K562 (cell line): ENCODE measurements around the gene PEAR1. TPM values are rescaled to one million over a fixed set of nuclear protein-coding genes. Genes with fewer than 3 reads are reported as not detected.

Experiments used
- BCL6 ChIP-seq: fragments of 250-450 bp; sonication (Bioruptor Pico); IDR thresholded peaks from 2 replicates; pipeline ENCODE4 v1.4.0; 2020
- CXXC5 ChIP-seq: fragments of 250-450 bp; sonication (Bioruptor Pico); IDR thresholded peaks from 2 replicates; pipeline ENCODE4 v1.8.0; 2022; ENCODE audit warnings: inconsistent platforms, mild to moderate bottlenecking, moderate library complexity
- DPF2 ChIP-seq: fragments of 450-650 bp; IDR thresholded peaks from 2 replicates; pipeline ENCODE4 v1.6.1; 2016
- E2F5 ChIP-seq: sonication (generic); formaldehyde crosslinking; IDR thresholded peaks from 2 replicates; pipeline ENCODE4 v1.8.0; 2022; ENCODE audit warnings: mild to moderate bottlenecking, missing genetic modification reagents
- EHMT2 ChIP-seq: fragments of 450-650 bp; IDR thresholded peaks from 2 replicates; pipeline ENCODE4 v1.6.1; 2018; ENCODE audit warnings: antibody characterized with exemption
- FIP1L1 ChIP-seq: fragments of 200-400 bp; formaldehyde crosslinking; IDR thresholded peaks from 2 replicates; pipeline ENCODE4 v1.6.1; 2018; ENCODE audit warnings: mild to moderate bottlenecking, low read depth, low read length; ENCODE audit not compliant: poor library complexity, severe bottlenecking
- FOXM1 ChIP-seq, 2 experiments: fragments of 450-650 bp in 1 of 2; sonication (generic) in 1 of 2; formaldehyde crosslinking in 1 of 2; IDR thresholded peaks; 2 replicates each; pipeline versions ENCODE4 v1.6.1 to v1.9.0; 2017 to 2022; ENCODE audit warnings: low read depth in 2 of 2, mild to moderate bottlenecking in 2 of 2, missing genetic modification reagents in 1 of 2, moderate library complexity in 1 of 2
- FOXP4 ChIP-seq: sonication (generic); formaldehyde crosslinking; IDR thresholded peaks from 2 replicates; pipeline ENCODE4 v1.8.0; 2022; ENCODE audit warnings: mild to moderate bottlenecking, missing genetic modification reagents, borderline replicate concordance
- MLLT1 ChIP-seq, 2 experiments: fragments of 450-650 bp; IDR thresholded peaks; 2 replicates each; pipeline ENCODE4 v1.6.1; 2016
- PHF8 ChIP-seq: fragments of 200-600 bp; sonication (generic); IDR thresholded peaks from 2 replicates; pipeline ENCODE4 v1.6.1; 2012; ENCODE audit warnings: mixed run types, mild to moderate bottlenecking, inconsistent platforms, low read length, moderate library complexity, borderline replicate concordance
- PRMT5 ChIP-seq: sonication (generic); formaldehyde crosslinking; IDR thresholded peaks from 2 replicates; pipeline ENCODE4 v1.5.0; 2020; ENCODE audit warnings: missing genetic modification reagents
- RFX5 ChIP-seq: IDR thresholded peaks from 2 replicates; pipeline ENCODE4 v1.6.1; 2011; ENCODE audit warnings: low read depth, mild to moderate bottlenecking, improper control_type of control experiment, low read length
- SMARCA4 ChIP-seq: fragments of 450-650 bp; IDR thresholded peaks from 2 replicates; pipeline ENCODE4 v1.6.1; 2016
- SRSF9 ChIP-seq: fragments of 200-400 bp; formaldehyde crosslinking; IDR thresholded peaks from 2 replicates; pipeline ENCODE4 v1.6.1; 2017; ENCODE audit warnings: low read depth, low read length, borderline replicate concordance
- TAF15 ChIP-seq: fragments of 200-400 bp; formaldehyde crosslinking; IDR thresholded peaks from 2 replicates; pipeline ENCODE4 v1.6.1; 2017; ENCODE audit warnings: mild to moderate bottlenecking, low read depth, low read length, moderate library complexity
- TARDBP ChIP-seq: fragments of 450-650 bp; IDR thresholded peaks from 2 replicates; pipeline ENCODE4 v1.6.1; 2016
- XRCC3 ChIP-seq: fragments of 450-650 bp; IDR thresholded peaks from 2 replicates; pipeline ENCODE4 v1.6.1; 2017; ENCODE audit warnings: mild to moderate bottlenecking, moderate library complexity
- YY1 ChIP-seq, 3 experiments: IDR thresholded peaks; 2 replicates each; pipeline ENCODE4 v1.6.1; 2011; ENCODE audit warnings: low read length in 2 of 3, mild to moderate bottlenecking in 2 of 3, moderate library complexity in 2 of 3, borderline replicate concordance in 1 of 3, control low read depth in 1 of 3, low read depth in 1 of 3; ENCODE audit not compliant: insufficient read depth in 3 of 3, insufficient replicate concordance in 2 of 3, control insufficient read depth in 1 of 3, insufficient read length in 1 of 3; ENCODE audit errors: extremely low read depth in 1 of 3
- ZEB2 ChIP-seq: fragments of 450-650 bp; IDR thresholded peaks from 2 replicates; pipeline ENCODE4 v1.6.1; 2016
- ZNF263 ChIP-seq: sonication (generic); formaldehyde crosslinking; IDR thresholded peaks from 2 replicates; pipeline ENCODE4 v1.8.0; 2022; ENCODE audit warnings: mild to moderate bottlenecking, missing genetic modification reagents, borderline replicate concordance
- ZNF76 ChIP-seq: fragments of 250-450 bp; sonication (Bioruptor Pico); IDR thresholded peaks from 2 replicates; pipeline ENCODE4 v1.4.0; 2020; ENCODE audit warnings: mild to moderate bottlenecking, moderate library complexity, borderline replicate concordance
- ZNF780A ChIP-seq: fragments of 250-450 bp; sonication (Bioruptor Pico); IDR thresholded peaks from 2 replicates; pipeline ENCODE4 v1.5.0; 2021; ENCODE audit warnings: mild to moderate bottlenecking
- ZZZ3 ChIP-seq: fragments of 450-650 bp; IDR thresholded peaks from 2 replicates; pipeline ENCODE4 v1.6.1; 2016; ENCODE audit warnings: antibody characterized with exemption, mild to moderate bottlenecking, moderate library complexity
- polyA plus RNA-seq, 8 experiments: library from polyadenylated mRNA; depleted of rRNA in 4 of 8; stranded (reverse) in 5 of 8; unstranded in 3 of 8; fragments of >200 nt; fragmentation: Nextera tagmentation in 2 of 8; fragmentation: Illumina TruSeq in 1 of 8; extraction: Ambion mirVana in 2 of 8; extraction: Trizol in 1 of 8; gene quantifications; 2 replicates each; pipeline versions ENCODE4 v1.2.1 to v1.2.3, GENCODE V29; 2011 to 2014; ENCODE audit warnings: inconsistent platforms in 1 of 8, missing spikeins in 1 of 8
- total RNA-seq, 7 experiments: library from RNA; depleted of rRNA in 6 of 7; stranded (reverse); fragments of >200 nt in 6 of 7; fragmentation: Illumina TruSeq in 2 of 7; extraction: Trizol in 2 of 7; gene quantifications; 2 replicates each; pipeline versions ENCODE4 v1.2.1 to v1.2.3, GENCODE V29; 2011 to 2021; ENCODE audit warnings: low replicate concordance in 1 of 7

The PEAR1 gene
- total and polyA plus RNA-seq, 9 of the 15 experiments (the other 6 are each of a cell fraction or from before 2014, with no cell fraction given) = 0.87 to 13.9 (median 6.1) TPM

- TF ChIP-seq PRMT5 (no peak), ZEB2 (no peak), YY1 (IDR thresholded peaks at IDR 0.05; ENCODE audit: borderline replicate concordance in 1 of 3, control insufficient read depth in 1 of 3, extremely low read depth in 1 of 3, insufficient read depth in 3 of 3, insufficient read length in 1 of 3, insufficient replicate concordance in 2 of 3, low read depth in 1 of 3, low read length in 2 of 3) (no peak), MLLT1 (IDR thresholded peaks at IDR 0.05) (no peak), CXXC5 (CRISPR knock-in tag) (peak; percentile 43; the same call in 1 of the 2 replicates), FIP1L1 (no peak), FOXM1 (IDR thresholded peaks at IDR 0.05; ENCODE audit: low read depth) (0 out of 2 replicates have a peak, but pooled peaks have one; percentile 17), FOXM1 (CRISPR knock-in tag; IDR thresholded peaks at IDR 0.05; ENCODE audit: low read depth) (no peak), ZZZ3 (no peak), PHF8 (no peak), E2F5 (CRISPR knock-in tag) (no peak), RFX5 (no peak), SRSF9 (no peak), TARDBP (no peak), FOXP4 (CRISPR knock-in tag) (no peak), ZNF780A (CRISPR knock-in tag) (no peak), EHMT2 (peak; percentile 44), ZNF263 (peak; percentile 77; the same call in 1 of the 2 replicates), SMARCA4 (peak; percentile 61; the same call in 1 of the 2 replicates), ZNF76 (CRISPR knock-in tag) (no peak), TAF15 (no peak), BCL6 (CRISPR knock-in tag) (no peak), DPF2 (peak; percentile 73), XRCC3 (no peak)
Measured at GRCh38 chr1:156894711-156895454, 1.4 kb downstream of the PEAR1 start (continued).
